ENCODE results near the gene KCNQ5. TPM values are rescaled to one million over a fixed set of nuclear protein-coding genes. Genes with fewer than 3 reads are reported as not detected.
"Not testable (repeated sequence)": the region's sequence is repeated elsewhere in the genome, so short reads cannot be mapped to it uniquely, and the experiment has no call there.

KCNQ5 gene
- 0.09 TPM in 1 of 2 replicates, not detected in the other for total RNA-seq (ENCODE audit: low replicate concordance)

- H2AFZ ChIP-seq (replicated peaks): peak within 1 kb of the TSS; percentile 87
- peaks cover 10% of the 10 kb centered on the region for H4K20me1 ChIP-seq (ENCODE audit: low read depth)
- no peak within 1 kb of the TSS for H3K27ac ChIP-seq
- H3F3A ChIP-seq (ENCODE audit: low read depth): peaks cover 6% of the 10 kb centered on the region
- no peaks in the 10 kb centered on the region for H3K9me3 ChIP-seq (ENCODE audit: low read depth)
- DNase-seq (ENCODE audit: low spot score): peak; percentile 49
- no peaks in the 10 kb centered on the region for H3K79me2 ChIP-seq (ENCODE audit: low read depth)
- peaks cover 20% of the 10 kb centered on the region for H3K27me3 Mint-ChIP-seq (ENCODE audit: insufficient read depth, low read depth)
- H3K9me3 Mint-ChIP-seq: no peaks in the 10 kb centered on the region
- peak within 1 kb of the TSS; percentile 99 for H3K4me2 ChIP-seq
- H3K27me3 ChIP-seq: peaks cover 70% of the 10 kb centered on the region
- H3K4me1 Mint-ChIP-seq: peaks cover 16% of the 10 kb centered on the region
- H3K4me3 ChIP-seq: peak within 1 kb of the TSS; percentile 64
- no peak within 1 kb of the TSS for H3K9ac ChIP-seq
- peak within 1 kb of the TSS; percentile 90 for H3K4me3 Mint-ChIP-seq
- peak; percentile 90 for TF ChIP-seq EZH2 (IDR thresholded peaks at IDR 0.05)
- no peak for TF ChIP-seq CTCF (IDR thresholded peaks at IDR 0.05)
- TF ChIP-seq EZH2phosphoT487 (IDR thresholded peaks at IDR 0.05): peak; percentile 48
- H3K36me3 Mint-ChIP-seq: no peaks in the 10 kb centered on the region
- no peak within 1 kb of the TSS for H3K27ac Mint-ChIP-seq
- H3K4me1 ChIP-seq: peaks cover 24% of the 10 kb centered on the region
- no peaks in the 10 kb centered on the region for H3K36me3 ChIP-seq
Measured at GRCh38 chr6:72621291-72622093, at the start of gene KCNQ5. Gene KCNQ5, plus strand, starts transcription at chr6:72622064.

GRCh38 chr6:72579865-72580264, 42.0 kb upstream of the KCNQ5 start:
- H3K9me3 ChIP-seq (ENCODE audit: low read depth): no peaks in the 10 kb centered on the region
- no peak for DNase-seq (ENCODE audit: low spot score)
- H3K27me3 ChIP-seq: no peaks in the 10 kb centered on the region
- no peak overlapping the region for H3K4me3 ChIP-seq
- no peaks in the 10 kb centered on the region for H3K79me2 ChIP-seq (ENCODE audit: low read depth)
- Mint-ChIP-seq H3K9me3 (peaks cover 2% of the 10 kb centered on the region), H3K4me1 (no peaks in the 10 kb centered on the region), H3K27me3 (ENCODE audit: insufficient read depth, low read depth) (peaks cover 2% of the 10 kb centered on the region), H3K27ac (no peak overlapping the region), H3K36me3 (no peaks in the 10 kb centered on the region), H3K4me3 (no peak overlapping the region)
- no peak overlapping the region for H3K9ac ChIP-seq
- H4K20me1 ChIP-seq (ENCODE audit: low read depth): no peaks in the 10 kb centered on the region
- no peak overlapping the region for H2AFZ ChIP-seq (replicated peaks)
- no peaks in the 10 kb centered on the region for H3K4me1 ChIP-seq
- H3K27ac ChIP-seq: no peak overlapping the region
- no peaks in the 10 kb centered on the region for H3K36me3 ChIP-seq
- H3F3A ChIP-seq (ENCODE audit: low read depth): no peaks in the 10 kb centered on the region
- TF ChIP-seq EZH2 (IDR thresholded peaks at IDR 0.05) (no peak), EZH2phosphoT487 (IDR thresholded peaks at IDR 0.05) (no peak), CTCF (IDR thresholded peaks at IDR 0.05) (no peak)
- H3K4me2 ChIP-seq: no peak overlapping the region

GRCh38 chr6:72580281-72580940, 41.5 kb upstream of the KCNQ5 start:
- Mint-ChIP-seq H3K27me3 (ENCODE audit: insufficient read depth, low read depth) (peaks cover 2% of the 10 kb centered on the region), H3K4me3 (no peak overlapping the region), H3K36me3 (no peaks in the 10 kb centered on the region), H3K4me1 (no peaks in the 10 kb centered on the region), H3K9me3 (peaks cover 2% of the 10 kb centered on the region), H3K27ac (no peak overlapping the region)
- H2AFZ ChIP-seq (replicated peaks): no peak overlapping the region
- TF ChIP-seq EZH2 (IDR thresholded peaks at IDR 0.05) (no peak), CTCF (IDR thresholded peaks at IDR 0.05) (peak; percentile 58)
- no peaks in the 10 kb centered on the region for H3K27me3 ChIP-seq
- no peaks in the 10 kb centered on the region for H3K36me3 ChIP-seq
- H3K9ac ChIP-seq: no peak overlapping the region
- no peaks in the 10 kb centered on the region for H3K9me3 ChIP-seq (ENCODE audit: low read depth)
- H3F3A ChIP-seq (ENCODE audit: low read depth): no peaks in the 10 kb centered on the region
- no peaks in the 10 kb centered on the region for H4K20me1 ChIP-seq (ENCODE audit: low read depth)
- H3K4me1 ChIP-seq: no peaks in the 10 kb centered on the region
- no peaks in the 10 kb centered on the region for H3K79me2 ChIP-seq (ENCODE audit: low read depth)
- peak; percentile 36 for DNase-seq (ENCODE audit: low spot score)
- no peak overlapping the region for H3K4me2 ChIP-seq
- H3K4me3 ChIP-seq: no peak overlapping the region
- H3K27ac ChIP-seq: no peak overlapping the region

- not testable (repeated sequence) for H3F3A ChIP-seq (ENCODE audit: low read depth); H3K27ac Mint-ChIP-seq; H3K4me2 ChIP-seq; H3K27me3 ChIP-seq; H3K36me3 Mint-ChIP-seq; H3K27ac ChIP-seq; DNase-seq (ENCODE audit: low spot score); H3K9me3 ChIP-seq (ENCODE audit: low read depth); H3K4me1 ChIP-seq; H3K4me3 Mint-ChIP-seq; H3K27me3 Mint-ChIP-seq (ENCODE audit: insufficient read depth, low read depth); H3K36me3 ChIP-seq; H4K20me1 ChIP-seq (ENCODE audit: low read depth); H2AFZ ChIP-seq (replicated peaks); H3K79me2 ChIP-seq (ENCODE audit: low read depth); H3K4me1 Mint-ChIP-seq; H3K4me3 ChIP-seq; H3K9ac ChIP-seq; H3K9me3 Mint-ChIP-seq
Measured at GRCh38 chr6:72580950-72581349, 40.9 kb upstream of the KCNQ5 start.
